GM23338 (cell line): ENCODE results near the gene CELSR1. TPM values are rescaled to one million over a fixed set of nuclear protein-coding genes. Genes with fewer than 3 reads are reported as not detected.

Experiments
- ATAC-seq: fragments of 200-7000 bp; cut with Tn5 transposase; 3 replicates; pipeline ENCODE4 v1.9.1; 2020
- DNase-seq: peaks from one replicate; pipeline ENCODE4 v3.0.0-alpha.2; 2015; ENCODE audit warnings: low spot score
- H2AFZ ChIP-seq: fragments of 200-600 bp; sonication (generic); 2 replicates; pipeline ENCODE4 v1.8.0; 2016; ENCODE audit warnings: antibody characterized with exemption, mild to moderate bottlenecking, moderate library complexity
- H3F3A ChIP-seq: fragments of 200-600 bp; sonication (generic); replicated peaks from 2 replicates; pipeline ENCODE4 v1.8.0; 2017; ENCODE audit warnings: antibody characterized with exemption, mixed run types, low read depth
- H3K27ac ChIP-seq: fragments of 200-600 bp; sonication (generic); 2 replicates; pipeline ENCODE4 v1.6.1; 2016; ENCODE audit warnings: low read depth
- H3K27me3 ChIP-seq: fragments of 200-600 bp; sonication (generic); 2 replicates; pipeline ENCODE4 v1.8.0; 2016; ENCODE audit warnings: mild to moderate bottlenecking, mixed run types, moderate library complexity; ENCODE audit not compliant: insufficient read depth
- H3K36me3 ChIP-seq: fragments of 200-600 bp; sonication (generic); 2 replicates; pipeline ENCODE4 v1.8.0; 2016; ENCODE audit warnings: mild to moderate bottlenecking; ENCODE audit not compliant: insufficient read depth
- H3K4me1 ChIP-seq: fragments of 200-600 bp; sonication (generic); 2 replicates; pipeline ENCODE4 v1.8.0; 2016; ENCODE audit warnings: mild to moderate bottlenecking, moderate library complexity; ENCODE audit not compliant: insufficient read depth
- H3K4me2 ChIP-seq: fragments of 200-600 bp; sonication (generic); 2 replicates; pipeline ENCODE4 v1.7.1; 2017; ENCODE audit warnings: mixed run types
- H3K4me3 ChIP-seq: fragments of 200-600 bp; sonication (generic); 2 replicates; pipeline ENCODE4 v1.6.1; 2016; ENCODE audit warnings: mixed run types
- H3K79me2 ChIP-seq: fragments of 200-600 bp; sonication (generic); replicated peaks from 2 replicates; pipeline ENCODE4 v1.8.0; 2017; ENCODE audit warnings: mild to moderate bottlenecking; ENCODE audit not compliant: insufficient read depth
- H3K9me2 ChIP-seq: fragments of 200-600 bp; sonication (generic); 2 replicates; pipeline ENCODE4 v1.8.0; 2017; ENCODE audit not compliant: insufficient read depth
- H4K20me1 ChIP-seq: fragments of 200-600 bp; sonication (generic); replicated peaks from 2 replicates; pipeline ENCODE4 v1.8.0; 2017; ENCODE audit warnings: mild to moderate bottlenecking; ENCODE audit not compliant: insufficient read depth
- H3K27ac Mint-ChIP-seq: 2 replicates; pipeline ENCODE4 v1.8.0; 2020; ENCODE audit warnings: inconsistent platforms, mild to moderate bottlenecking, moderate library complexity, mixed read lengths
- H3K27me3 Mint-ChIP-seq: 3 replicates; pipeline ENCODE4 v1.8.0; 2022; ENCODE audit warnings: low read depth, mild to moderate bottlenecking, moderate library complexity, mixed read lengths, inconsistent platforms; ENCODE audit not compliant: insufficient read depth, poor library complexity
- H3K36me3 Mint-ChIP-seq: 3 replicates; pipeline ENCODE4 v1.8.0; 2021; ENCODE audit warnings: low read depth, mild to moderate bottlenecking, inconsistent platforms, moderate library complexity, mixed read lengths
- H3K4me1 Mint-ChIP-seq: 3 replicates; pipeline ENCODE4 v1.8.0; 2020; ENCODE audit warnings: mild to moderate bottlenecking, inconsistent platforms, mixed read lengths
- H3K4me3 Mint-ChIP-seq: 3 replicates; pipeline ENCODE4 v1.8.0; 2021; ENCODE audit warnings: moderate library complexity, mild to moderate bottlenecking, inconsistent platforms, mixed read lengths
- H3K9me3 Mint-ChIP-seq: 3 replicates; pipeline ENCODE4 v1.8.0; 2020; ENCODE audit warnings: moderate library complexity, mild to moderate bottlenecking, inconsistent platforms, mixed read lengths
- CREB1 ChIP-seq: fragments of 250-450 bp; sonication (Bioruptor Pico); IDR thresholded peaks from 2 replicates; pipeline ENCODE4 v1.5.0; 2020; ENCODE audit warnings: low read depth, mild to moderate bottlenecking, moderate library complexity
- EZH2 ChIP-seq: fragments of 200-600 bp; sonication (generic); IDR thresholded peaks from one replicate; pipeline ENCODE4 v1.8.0; 2017; ENCODE audit warnings: antibody characterized with exemption, mild to moderate bottlenecking, low read depth; ENCODE audit not compliant: unreplicated experiment
- EZH2phosphoT487 ChIP-seq: fragments of 200-600 bp; sonication (generic); IDR thresholded peaks from one replicate; pipeline ENCODE4 v1.8.1; 2018; ENCODE audit warnings: antibody characterized with exemption; ENCODE audit not compliant: unreplicated experiment
- JUNB ChIP-seq: IDR thresholded peaks from one replicate; pipeline ENCODE4 v1.6.1; 2016; ENCODE audit warnings: antibody characterized with exemption; ENCODE audit not compliant: unreplicated experiment
- NANOG ChIP-seq: IDR thresholded peaks from 2 replicates; pipeline ENCODE4 v1.6.1; 2016; ENCODE audit warnings: antibody characterized with exemption, borderline replicate concordance
- POLR2AphosphoS5 ChIP-seq: IDR thresholded peaks from 2 replicates; pipeline ENCODE4 v1.6.1; 2016; ENCODE audit warnings: antibody characterized with exemption, low read depth
- STAT1 ChIP-seq: IDR thresholded peaks from one replicate; pipeline ENCODE4 v1.6.1; 2016; ENCODE audit warnings: antibody characterized with exemption; ENCODE audit not compliant: unreplicated experiment
- ZNF114 ChIP-seq: fragments of 250-450 bp; sonication (Bioruptor Pico); IDR thresholded peaks from 2 replicates; pipeline ENCODE4 v1.5.0; 2020; ENCODE audit warnings: mild to moderate bottlenecking, moderate library complexity
- ZNF331 ChIP-seq: fragments of 250-450 bp; sonication (Bioruptor Pico); IDR thresholded peaks from 2 replicates; pipeline ENCODE4 v1.5.0; 2020; ENCODE audit warnings: low read depth, mild to moderate bottlenecking, moderate library complexity
- polyA plus RNA-seq: library from polyadenylated mRNA; unstranded; fragments of >200 nt; fragmentation: Nextera tagmentation; extraction: Ambion mirVana; gene quantifications from 2 replicates; pipeline ENCODE4 v1.2.1, GENCODE V29; 2016
- total RNA-seq: library from RNA; depleted of rRNA; stranded (reverse); fragments of >200 nt; shearing (Covaris generic); gene quantifications from 2 replicates; pipeline ENCODE4 v1.2.3, GENCODE V29; 2014
- TF ChIP-seq, protein P1 (sequence below): IDR thresholded peaks from 2 replicates; pipeline ENCODE4 v1.6.1; 2016; ENCODE audit warnings: antibody characterized with exemption
- TF ChIP-seq, protein P2 (sequence below): IDR thresholded peaks from one replicate; pipeline ENCODE4 v1.6.1; 2018; ENCODE audit warnings: antibody characterized with exemption; ENCODE audit not compliant: unreplicated experiment
- TF ChIP-seq, protein P3 (sequence below), 2 experiments: fragments of 200-600 bp in 1 of 2; sonication (generic) in 1 of 2; conservative IDR thresholded peaks; 2 replicates each; pipeline versions ENCODE4 v1.5.1 to v1.6.1; 2016 to 2017; ENCODE audit warnings: antibody characterized with exemption in 2 of 2, low read depth in 2 of 2, mild to moderate bottlenecking in 2 of 2, moderate library complexity in 1 of 2
- TF ChIP-seq, protein P4 (sequence below): fragments of 250-450 bp; sonication (Bioruptor Pico); IDR thresholded peaks from 2 replicates; pipeline ENCODE4 v1.5.0; 2020; ENCODE audit warnings: mild to moderate bottlenecking, moderate library complexity

The CELSR1 gene
- total and polyA plus RNA-seq, 2 experiments from 2014 or later, result 4.8 to 20.4 TPM

DNA sequence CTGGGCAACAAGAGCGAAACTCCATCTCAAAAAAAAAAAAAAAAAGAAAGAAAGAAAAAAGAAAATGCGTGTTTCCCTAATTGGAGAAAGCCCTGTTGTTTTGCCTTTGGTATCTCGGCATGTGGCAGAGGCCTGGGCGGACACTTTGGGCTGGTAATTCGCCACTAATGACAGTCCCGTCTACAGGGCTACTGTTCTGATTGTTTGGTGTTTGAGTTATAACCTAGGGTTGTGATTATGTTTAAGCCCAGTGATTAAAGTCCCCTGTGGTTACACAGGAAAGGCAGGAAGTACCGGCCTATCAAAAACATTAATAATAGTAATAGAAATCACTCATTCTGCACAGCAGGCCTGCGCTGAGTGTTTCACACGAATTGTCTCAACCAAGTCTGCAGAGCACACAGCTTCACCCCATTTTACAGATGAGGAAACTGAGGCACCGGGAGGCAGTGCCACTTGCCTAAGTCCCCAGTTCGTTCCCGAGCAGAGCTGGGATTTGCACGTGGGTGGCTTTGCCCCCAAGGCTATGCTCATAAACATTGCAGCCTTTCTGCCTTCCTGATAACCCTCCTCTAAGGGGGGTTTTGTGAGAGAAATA lies 43.6 kb upstream of the CELSR1 start:
- peaks cover 23% of the 10 kb centered on the region for H3K27me3 Mint-ChIP-seq
- Histone ChIP-seq H3K27ac (no peak overlapping the region), H3K9me2 (no peaks in the 10 kb centered on the region), H3F3A (no peaks in the 10 kb centered on the region), H3K27me3 (peaks cover 12% of the 10 kb centered on the region), H4K20me1 (peaks cover 4% of the 10 kb centered on the region; the same call in 1 of the 2 replicates), H3K36me3 (no peaks in the 10 kb centered on the region), H3K4me1 (peaks cover 19% of the 10 kb centered on the region; the same call in 1 of the 2 replicates), H3K4me2 (no peak overlapping the region), H3K79me2 (peaks cover 56% of the 10 kb centered on the region), H2AFZ (no peak overlapping the region), H3K4me3 (no peak overlapping the region)
- ATAC-seq (no peak), DNase-seq (no peak)
- H3K9me3 Mint-ChIP-seq, result no peaks in the 10 kb centered on the region
- no peaks in the 10 kb centered on the region for H3K36me3 Mint-ChIP-seq
- H3K27ac Mint-ChIP-seq, result no peak overlapping the region
- H3K4me1 Mint-ChIP-seq, result peaks cover 54% of the 10 kb centered on the region
- TF ChIP-seq STAT1 (no peak), EZH2phosphoT487 (no peak), ZNF114 (CRISPR knock-in tag) (no peak), ZNF331 (CRISPR knock-in tag) (no peak), POLR2AphosphoS5 (no peak), JUNB (no peak), NANOG (no peak), CREB1 (CRISPR knock-in tag) (no peak), EZH2 (no peak)
- TF ChIP-seq, protein P1, sequence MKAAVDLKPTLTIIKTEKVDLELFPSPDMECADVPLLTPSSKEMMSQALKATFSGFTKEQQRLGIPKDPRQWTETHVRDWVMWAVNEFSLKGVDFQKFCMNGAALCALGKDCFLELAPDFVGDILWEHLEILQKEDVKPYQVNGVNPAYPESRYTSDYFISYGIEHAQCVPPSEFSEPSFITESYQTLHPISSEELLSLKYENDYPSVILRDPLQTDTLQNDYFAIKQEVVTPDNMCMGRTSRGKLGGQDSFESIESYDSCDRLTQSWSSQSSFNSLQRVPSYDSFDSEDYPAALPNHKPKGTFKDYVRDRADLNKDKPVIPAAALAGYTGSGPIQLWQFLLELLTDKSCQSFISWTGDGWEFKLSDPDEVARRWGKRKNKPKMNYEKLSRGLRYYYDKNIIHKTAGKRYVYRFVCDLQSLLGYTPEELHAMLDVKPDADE, result no peak
- TF ChIP-seq, protein P2, sequence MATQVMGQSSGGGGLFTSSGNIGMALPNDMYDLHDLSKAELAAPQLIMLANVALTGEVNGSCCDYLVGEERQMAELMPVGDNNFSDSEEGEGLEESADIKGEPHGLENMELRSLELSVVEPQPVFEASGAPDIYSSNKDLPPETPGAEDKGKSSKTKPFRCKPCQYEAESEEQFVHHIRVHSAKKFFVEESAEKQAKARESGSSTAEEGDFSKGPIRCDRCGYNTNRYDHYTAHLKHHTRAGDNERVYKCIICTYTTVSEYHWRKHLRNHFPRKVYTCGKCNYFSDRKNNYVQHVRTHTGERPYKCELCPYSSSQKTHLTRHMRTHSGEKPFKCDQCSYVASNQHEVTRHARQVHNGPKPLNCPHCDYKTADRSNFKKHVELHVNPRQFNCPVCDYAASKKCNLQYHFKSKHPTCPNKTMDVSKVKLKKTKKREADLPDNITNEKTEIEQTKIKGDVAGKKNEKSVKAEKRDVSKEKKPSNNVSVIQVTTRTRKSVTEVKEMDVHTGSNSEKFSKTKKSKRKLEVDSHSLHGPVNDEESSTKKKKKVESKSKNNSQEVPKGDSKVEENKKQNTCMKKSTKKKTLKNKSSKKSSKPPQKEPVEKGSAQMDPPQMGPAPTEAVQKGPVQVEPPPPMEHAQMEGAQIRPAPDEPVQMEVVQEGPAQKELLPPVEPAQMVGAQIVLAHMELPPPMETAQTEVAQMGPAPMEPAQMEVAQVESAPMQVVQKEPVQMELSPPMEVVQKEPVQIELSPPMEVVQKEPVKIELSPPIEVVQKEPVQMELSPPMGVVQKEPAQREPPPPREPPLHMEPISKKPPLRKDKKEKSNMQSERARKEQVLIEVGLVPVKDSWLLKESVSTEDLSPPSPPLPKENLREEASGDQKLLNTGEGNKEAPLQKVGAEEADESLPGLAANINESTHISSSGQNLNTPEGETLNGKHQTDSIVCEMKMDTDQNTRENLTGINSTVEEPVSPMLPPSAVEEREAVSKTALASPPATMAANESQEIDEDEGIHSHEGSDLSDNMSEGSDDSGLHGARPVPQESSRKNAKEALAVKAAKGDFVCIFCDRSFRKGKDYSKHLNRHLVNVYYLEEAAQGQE, result no peak
- TF ChIP-seq, protein P3, sequence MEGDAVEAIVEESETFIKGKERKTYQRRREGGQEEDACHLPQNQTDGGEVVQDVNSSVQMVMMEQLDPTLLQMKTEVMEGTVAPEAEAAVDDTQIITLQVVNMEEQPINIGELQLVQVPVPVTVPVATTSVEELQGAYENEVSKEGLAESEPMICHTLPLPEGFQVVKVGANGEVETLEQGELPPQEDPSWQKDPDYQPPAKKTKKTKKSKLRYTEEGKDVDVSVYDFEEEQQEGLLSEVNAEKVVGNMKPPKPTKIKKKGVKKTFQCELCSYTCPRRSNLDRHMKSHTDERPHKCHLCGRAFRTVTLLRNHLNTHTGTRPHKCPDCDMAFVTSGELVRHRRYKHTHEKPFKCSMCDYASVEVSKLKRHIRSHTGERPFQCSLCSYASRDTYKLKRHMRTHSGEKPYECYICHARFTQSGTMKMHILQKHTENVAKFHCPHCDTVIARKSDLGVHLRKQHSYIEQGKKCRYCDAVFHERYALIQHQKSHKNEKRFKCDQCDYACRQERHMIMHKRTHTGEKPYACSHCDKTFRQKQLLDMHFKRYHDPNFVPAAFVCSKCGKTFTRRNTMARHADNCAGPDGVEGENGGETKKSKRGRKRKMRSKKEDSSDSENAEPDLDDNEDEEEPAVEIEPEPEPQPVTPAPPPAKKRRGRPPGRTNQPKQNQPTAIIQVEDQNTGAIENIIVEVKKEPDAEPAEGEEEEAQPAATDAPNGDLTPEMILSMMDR (conservative IDR thresholded peaks at IDR 0.05; ENCODE audit: low read depth in 2 of 2), result no peak
- TF ChIP-seq, protein P4, sequence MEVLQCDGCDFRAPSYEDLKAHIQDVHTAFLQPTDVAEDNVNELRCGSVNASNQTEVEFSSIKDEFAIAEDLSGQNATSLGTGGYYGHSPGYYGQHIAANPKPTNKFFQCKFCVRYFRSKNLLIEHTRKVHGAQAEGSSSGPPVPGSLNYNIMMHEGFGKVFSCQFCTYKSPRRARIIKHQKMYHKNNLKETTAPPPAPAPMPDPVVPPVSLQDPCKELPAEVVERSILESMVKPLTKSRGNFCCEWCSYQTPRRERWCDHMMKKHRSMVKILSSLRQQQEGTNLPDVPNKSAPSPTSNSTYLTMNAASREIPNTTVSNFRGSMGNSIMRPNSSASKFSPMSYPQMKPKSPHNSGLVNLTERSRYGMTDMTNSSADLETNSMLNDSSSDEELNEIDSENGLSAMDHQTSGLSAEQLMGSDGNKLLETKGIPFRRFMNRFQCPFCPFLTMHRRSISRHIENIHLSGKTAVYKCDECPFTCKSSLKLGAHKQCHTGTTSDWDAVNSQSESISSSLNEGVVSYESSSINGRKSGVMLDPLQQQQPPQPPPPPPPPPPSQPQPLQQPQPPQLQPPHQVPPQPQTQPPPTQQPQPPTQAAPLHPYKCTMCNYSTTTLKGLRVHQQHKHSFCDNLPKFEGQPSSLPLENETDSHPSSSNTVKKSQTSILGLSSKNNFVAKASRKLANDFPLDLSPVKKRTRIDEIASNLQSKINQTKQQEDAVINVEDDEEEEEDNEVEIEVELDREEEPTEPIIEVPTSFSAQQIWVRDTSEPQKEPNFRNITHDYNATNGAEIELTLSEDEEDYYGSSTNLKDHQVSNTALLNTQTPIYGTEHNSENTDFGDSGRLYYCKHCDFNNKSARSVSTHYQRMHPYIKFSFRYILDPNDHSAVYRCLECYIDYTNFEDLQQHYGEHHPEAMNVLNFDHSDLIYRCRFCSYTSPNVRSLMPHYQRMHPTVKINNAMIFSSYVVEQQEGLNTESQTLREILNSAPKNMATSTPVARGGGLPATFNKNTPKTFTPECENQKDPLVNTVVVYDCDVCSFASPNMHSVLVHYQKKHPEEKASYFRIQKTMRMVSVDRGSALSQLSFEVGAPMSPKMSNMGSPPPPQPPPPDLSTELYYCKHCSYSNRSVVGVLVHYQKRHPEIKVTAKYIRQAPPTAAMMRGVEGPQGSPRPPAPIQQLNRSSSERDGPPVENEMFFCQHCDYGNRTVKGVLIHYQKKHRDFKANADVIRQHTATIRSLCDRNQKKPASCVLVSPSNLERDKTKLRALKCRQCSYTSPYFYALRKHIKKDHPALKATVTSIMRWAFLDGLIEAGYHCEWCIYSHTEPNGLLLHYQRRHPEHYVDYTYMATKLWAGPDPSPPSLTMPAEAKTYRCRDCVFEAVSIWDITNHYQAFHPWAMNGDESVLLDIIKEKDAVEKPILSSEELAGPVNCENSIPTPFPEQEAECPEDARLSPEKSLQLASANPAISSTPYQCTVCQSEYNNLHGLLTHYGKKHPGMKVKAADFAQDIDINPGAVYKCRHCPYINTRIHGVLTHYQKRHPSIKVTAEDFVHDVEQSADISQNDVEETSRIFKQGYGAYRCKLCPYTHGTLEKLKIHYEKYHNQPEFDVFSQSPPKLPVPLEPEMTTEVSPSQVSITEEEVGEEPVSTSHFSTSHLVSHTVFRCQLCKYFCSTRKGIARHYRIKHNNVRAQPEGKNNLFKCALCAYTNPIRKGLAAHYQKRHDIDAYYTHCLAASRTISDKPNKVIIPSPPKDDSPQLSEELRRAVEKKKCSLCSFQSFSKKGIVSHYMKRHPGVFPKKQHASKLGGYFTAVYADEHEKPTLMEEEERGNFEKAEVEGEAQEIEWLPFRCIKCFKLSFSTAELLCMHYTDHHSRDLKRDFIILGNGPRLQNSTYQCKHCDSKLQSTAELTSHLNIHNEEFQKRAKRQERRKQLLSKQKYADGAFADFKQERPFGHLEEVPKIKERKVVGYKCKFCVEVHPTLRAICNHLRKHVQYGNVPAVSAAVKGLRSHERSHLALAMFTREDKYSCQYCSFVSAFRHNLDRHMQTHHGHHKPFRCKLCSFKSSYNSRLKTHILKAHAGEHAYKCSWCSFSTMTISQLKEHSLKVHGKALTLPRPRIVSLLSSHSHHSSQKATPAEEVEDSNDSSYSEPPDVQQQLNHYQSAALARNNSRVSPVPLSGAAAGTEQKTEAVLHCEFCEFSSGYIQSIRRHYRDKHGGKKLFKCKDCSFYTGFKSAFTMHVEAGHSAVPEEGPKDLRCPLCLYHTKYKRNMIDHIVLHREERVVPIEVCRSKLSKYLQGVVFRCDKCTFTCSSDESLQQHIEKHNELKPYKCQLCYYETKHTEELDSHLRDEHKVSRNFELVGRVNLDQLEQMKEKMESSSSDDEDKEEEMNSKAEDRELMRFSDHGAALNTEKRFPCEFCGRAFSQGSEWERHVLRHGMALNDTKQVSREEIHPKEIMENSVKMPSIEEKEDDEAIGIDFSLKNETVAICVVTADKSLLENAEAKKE (CRISPR knock-in tag), result no peak
- H3K4me3 Mint-ChIP-seq, result no peak overlapping the region
